SKM-1 (cell line): ENCODE data around the gene GPR158.

Experiments
- DNase-seq: peaks from one replicate; lab custom pipeline; 2025; ENCODE audit not compliant: unreplicated experiment; lab: John Stamatoyannopoulos, UW

Gene GPR158

DNA sequence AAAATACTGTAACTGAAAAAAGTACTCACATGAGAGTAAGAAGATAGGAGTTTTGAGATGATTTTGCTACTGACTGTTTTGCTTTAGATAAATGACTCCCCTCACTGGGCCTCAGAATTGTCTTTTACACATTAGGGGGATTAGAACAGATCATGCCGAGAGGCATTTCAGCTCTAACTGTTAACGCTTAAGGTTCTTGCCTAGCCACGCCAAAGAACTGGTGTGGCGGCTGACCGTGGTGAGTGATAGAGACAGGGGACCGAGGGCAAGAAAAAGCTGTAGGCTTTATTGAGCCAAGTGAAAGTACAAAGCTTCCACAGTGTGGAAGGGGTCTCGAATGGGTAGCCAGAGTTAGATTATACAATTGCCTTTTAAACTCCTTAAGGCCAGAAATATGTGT, 390.8 kb downstream of the GPR158 start:
- no peak for DNase-seq

DNA sequence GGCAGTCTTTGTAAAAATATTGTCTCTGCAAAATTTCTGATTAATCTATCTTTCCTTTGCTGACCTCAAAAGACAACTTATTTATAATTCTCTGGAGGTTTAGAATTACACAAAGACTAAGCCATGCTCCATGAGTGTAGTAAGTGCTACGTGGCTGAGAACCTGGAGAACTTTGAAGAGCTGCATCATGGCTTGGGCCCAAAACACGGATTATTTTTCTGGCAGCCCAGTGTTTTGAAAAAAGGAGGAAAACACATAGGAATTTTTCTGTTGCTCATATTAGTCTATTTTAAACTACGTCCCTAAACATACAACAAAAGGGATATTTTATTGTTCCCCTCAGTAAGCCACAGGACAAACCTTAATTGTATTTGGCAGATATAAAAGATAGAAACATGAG, 398.5 kb downstream of the GPR158 start:
- DNase-seq = no peak

DNA sequence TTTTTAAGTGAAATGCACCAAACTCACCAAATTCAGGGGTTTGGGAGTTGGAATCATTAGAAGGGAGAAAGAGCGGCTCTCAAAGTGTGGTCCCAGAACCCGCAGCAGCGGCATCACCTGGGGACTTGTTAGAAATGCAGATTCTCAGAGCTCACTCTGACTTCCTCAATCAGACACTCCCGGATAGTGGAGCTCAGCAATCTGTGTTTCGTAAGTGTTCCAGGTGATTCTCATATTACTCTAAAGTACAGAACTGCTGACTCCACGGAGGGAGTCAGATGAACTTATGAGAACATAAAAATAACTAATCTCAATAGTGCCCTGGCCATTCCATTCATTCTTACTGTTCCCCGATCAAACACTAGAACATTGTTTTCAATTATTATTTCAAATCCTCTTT, 400.5 kb downstream of the GPR158 start:
- no peak for DNase-seq

DNA sequence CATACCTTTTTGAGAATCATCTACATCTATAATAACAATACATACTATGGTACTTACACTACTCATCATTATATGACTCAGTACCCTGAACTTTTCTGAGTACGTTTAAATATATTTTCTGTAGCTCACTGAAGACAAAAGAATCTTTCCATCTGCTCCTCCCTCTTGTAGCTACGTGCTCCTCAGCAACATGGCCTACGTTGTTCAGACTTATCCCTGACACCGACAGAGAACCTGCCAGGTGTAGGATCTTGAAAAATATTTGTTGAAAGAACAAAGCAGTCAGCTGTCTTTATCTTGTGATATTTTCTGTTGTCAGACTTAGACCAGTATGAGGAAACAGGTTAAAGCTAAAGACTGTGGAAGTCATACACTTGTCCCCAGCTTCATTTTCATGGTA, 403.3 kb downstream of the GPR158 start:
- DNase-seq = no peak

DNA sequence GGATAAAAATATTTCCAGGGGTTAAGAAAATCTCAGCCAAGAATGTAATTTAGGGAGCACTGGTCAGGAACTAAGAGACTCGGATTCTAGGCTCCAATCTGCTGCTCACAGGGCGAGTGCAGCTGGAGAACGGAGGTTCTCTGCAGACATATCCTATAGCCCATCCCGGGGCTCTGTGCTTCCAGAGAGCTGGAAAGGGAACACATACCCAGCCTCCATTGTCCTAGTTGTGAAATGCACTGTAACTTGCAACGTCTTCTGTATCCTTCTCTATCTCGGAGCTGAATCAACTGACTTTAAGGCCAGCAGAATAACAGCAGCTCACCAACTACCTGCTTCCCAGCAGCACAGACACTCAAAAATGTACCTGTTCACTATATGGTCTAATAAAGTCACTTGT, 408.2 kb downstream of the GPR158 start:
- no peak for DNase-seq

DNA sequence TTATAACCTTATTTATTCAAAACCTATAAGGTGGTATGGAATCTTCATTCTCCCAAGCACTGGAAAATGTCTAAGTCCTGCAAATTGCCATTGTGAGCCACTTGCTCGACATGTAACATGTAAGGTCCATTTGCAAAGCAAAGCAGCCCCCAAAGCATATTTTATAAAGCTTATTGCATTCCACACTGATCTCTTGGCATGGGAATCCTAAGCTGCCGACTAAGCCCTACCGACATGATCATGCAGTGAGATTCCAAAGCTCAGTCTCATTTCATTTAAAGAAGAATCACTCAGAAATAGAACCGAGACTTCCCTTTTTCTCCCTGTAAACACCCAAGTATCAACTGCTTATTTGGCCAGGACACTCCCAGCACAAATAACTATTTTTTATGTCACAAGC, 425.9 kb downstream of the GPR158 start:
- no peak for DNase-seq

DNA sequence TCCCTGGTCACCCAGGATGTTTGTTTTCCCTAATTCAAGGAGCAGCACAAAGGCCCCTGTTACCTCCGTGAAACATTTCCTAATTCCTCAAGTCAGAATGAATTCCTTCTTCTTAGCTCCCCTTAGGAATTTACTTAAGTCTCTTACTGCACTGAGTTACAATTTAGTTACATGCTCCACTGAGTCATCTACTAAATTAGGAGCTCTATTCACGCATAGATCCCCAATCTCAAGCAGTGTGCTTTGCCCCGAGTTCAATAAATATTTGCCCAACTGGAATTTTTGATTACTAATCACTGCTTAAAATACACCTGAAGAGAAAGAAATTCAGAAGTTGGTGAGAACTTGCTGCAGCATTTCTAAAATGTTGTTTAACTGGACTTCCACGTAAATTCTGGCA, 429.8 kb downstream of the GPR158 start:
- no peak for DNase-seq

DNA sequence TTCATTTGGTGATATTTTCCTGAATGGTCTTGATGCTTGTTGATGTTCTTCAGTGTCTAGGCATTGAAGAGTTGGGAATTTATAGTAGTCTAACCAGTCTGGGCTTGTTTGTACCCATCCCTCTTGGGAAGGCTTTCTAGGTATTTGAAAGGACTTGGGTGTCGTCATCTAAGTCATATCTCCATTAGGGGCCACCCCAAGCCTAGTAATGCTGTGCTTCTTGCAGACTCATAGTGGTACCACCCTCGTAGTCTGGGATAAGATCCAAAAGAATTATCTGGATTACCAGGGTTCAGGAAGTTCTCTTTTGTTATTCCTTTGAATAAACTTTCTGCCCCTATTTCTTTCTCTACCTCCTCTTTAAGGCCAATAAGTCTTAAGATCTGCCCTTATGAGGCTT, 439.9 kb downstream of the GPR158 start:
- no peak for DNase-seq

DNA sequence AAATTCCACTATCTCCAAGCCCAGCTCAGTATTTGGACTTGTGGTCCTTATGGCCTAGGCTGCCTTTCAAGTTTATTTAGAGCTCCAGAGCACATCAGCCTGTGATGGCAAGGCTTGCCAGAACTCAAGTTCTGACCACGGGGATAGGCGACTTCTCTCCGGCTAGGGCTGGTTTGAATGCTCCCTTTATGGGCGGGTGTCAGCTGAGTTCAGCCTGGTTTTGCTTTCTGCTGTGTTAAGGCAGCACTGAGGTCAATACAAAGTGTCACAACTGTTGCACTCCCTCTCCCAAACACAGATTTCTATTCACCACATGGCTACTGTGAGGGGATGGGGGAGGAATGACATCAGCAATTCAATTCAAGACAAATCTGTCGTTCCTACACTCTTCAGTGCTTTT, 441.1 kb downstream of the GPR158 start:
- DNase-seq = no peak

DNA sequence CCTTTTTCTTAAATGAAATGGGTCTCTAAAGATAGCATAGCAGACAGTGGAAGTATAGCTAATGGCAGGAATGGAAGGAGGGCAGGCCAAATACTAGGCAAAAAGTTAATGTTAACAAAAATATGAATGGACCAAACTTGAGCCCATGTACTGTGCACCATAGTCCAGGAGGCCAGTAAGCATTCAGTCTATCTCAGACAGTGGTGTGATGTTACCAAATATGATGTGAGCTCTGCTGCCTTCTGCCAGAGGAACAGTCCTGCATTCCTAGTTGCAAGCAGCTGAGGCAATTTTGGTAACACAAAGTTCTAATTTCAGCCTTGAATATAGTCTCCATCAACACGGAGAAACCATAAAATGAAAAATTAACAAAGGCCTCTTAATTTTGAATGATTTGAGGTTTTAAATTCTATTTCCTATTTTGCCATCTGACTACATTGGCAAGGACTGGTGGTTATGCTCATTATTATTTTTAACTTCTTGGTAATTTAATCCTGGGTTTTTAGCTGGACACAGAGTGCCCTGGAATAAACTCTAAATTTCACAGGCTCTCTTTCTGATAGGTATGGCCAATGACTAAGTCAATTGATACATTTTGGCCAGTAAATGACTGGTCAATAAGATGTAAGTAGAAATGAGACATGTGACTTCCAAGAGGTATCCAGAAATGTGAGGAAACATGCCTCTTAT, 442.2 kb downstream of the GPR158 start:
- no peak for DNase-seq

DNA sequence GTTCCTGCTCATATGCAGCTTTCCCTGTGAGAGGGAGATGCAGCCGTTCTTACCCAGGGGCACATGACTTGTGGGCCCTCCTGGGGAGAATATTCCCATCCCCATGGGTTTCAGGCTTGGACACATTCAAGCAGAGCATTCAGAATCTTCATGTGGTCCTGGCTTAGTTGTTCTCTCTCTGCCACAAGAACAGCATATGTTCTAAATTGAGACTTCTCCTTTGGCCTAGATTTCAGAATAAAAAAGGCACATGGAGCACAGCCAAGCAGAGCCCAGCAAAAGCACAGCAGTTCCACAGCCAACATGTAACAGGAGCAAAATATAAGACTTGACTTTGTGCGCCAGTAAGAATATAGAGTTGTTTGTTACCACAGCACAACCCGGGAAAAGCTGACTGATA, 452.8 kb downstream of the GPR158 start:
- DNase-seq = no peak

DNA sequence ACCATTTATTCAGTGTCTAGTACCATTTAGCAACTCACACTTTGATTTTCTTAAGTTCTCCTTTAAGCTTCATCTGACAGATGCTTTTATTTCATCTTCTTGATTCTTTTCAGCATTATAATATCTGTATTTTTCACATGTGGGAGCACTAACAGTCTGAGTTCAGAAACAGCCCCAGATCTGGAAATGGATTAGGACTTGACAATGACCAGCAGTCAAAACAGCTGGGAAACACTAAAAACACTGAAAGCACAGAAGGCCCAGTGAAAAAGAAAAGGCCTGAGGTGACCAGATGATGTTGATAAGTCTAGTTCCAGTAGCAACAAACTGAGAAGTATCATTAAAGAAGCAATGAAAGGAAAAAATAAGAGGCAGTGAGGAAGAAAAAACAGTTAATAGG, 454.5 kb downstream of the GPR158 start:
- no peak for DNase-seq

DNA sequence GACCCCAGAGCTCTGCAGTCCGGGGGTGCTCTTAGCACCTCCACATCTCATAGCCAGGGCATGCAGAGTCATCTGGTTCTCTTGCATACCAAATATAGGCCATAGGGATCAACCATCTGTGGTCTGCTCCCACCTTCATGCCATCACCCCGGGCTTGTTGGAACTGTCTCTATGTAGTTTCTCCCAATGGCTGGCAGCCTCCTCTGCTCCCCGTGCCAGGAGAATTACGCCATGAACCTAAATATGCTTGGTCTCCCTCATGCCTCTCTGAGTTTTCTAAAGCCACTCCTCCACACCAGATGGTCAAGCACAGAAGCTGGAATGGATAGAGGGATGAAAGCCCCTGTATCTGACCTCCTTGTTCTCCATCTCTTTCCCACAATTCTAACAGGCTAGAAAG, 456.7 kb downstream of the GPR158 start:
- no peak for DNase-seq

DNA sequence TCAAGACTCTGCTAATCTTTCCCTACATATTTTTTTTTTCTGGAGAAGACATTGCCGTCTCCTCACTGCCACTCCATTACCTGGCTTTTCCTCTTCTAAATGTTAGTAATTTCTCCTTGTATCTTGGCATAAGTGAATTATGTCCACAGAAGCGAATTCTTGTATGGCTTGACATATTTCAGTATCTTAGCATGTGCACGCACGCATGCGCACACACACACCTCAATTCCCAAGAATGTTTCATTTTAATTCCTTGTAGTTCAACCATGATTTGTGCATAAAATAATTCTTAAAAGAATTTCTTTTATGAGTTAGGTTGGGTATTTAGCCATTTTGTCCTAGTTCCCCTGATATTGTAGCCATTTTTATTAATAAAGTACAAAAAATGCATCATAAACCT, 458.0 kb downstream of the GPR158 start:
- DNase-seq = no peak

DNA sequence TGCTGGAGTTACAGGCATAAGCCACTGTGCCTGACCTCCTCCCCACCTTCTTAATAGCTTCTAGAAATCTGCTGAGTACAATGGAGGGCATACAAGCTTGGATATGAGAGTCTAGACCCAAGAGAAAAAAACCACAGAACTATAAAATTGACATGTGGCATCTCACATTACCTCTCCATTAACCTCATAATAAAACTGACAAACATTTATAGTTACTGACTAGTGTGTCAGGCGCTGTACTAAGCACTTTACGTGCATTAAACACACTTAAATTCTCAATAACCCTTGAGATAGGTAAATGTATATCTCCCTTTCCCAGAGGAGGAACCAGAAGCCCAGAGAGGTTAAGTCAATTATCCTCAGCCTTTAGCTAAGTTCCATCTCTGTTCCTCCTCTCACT, 458.7 kb downstream of the GPR158 start:
- DNase-seq = no peak

DNA sequence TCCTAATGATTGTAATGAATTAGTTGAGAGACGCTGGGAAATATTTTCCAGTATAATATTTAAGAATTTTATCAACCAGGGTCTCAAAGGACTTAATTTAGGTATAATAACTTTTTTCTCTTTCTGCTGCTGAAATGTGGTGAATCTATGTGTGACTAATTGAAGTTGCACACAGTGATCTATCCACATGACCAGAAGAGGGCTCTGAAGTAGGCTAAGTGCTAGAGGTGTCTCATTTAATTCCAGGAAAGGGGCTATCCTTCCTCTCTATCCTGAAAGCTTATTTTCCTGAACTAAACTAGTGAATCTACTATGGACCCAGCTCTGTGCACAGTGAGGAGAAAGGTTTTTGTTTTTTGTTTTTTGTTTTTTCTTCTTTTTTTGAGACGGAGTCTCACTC, 464.8 kb downstream of the GPR158 start:
- DNase-seq = no peak

DNA sequence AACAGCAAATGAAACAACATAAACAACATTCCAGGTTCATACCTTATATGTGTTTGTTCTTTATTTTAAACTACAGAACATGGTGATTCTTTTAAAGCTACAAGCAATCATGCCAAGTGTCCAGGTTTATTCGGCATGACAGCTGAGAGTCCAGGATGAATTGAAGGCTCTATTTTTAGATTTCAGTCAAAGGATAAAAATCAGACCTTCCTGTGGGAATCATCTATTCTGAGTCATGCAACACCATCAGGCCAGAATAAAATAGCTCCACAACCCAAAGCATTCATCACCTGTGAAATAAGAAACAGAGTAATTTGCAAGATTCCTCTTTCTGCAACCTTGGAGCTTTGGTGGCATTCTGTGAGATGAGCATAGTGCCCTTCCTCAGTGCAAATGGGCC, 466.8 kb downstream of the GPR158 start:
- DNase-seq = no peak

DNA sequence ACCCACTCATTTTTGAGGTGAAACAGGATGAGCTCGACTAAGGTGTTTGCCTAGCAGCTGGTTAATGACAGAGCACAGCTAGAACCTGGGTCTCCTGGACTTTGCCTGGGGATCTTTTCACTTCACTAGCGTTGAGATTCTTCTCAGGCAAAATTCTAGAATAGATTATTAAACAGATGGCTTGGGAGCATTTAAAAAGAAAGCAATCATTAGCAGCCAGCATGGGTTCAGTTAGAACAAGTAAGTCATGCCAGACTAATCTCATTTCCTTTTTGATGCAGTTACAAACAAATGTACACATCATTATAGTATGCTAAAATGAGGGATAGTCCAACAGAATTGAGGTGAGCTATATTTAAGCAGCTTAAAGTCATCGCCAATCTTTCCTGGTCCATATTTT, 467.9 kb downstream of the GPR158 start:
- no peak for DNase-seq

DNA sequence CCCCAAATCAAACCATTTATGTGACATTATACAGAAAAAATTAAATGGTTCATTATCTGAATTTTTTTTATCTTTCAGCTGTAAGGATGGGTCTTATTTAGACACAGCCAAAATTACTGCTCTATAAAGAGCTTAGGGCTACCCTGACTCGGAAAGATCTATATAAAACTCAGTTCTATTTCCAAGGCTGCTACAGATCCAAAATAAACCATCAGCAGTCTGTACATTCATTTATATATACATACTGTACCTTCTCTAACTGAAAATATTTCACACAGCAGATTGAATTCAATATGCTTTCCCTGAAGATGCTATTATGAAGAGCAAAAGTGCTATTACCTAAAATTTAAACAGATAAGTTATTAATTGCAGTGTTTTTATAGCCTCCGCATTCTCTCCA, 471.6 kb downstream of the GPR158 start:
- no peak for DNase-seq

DNA sequence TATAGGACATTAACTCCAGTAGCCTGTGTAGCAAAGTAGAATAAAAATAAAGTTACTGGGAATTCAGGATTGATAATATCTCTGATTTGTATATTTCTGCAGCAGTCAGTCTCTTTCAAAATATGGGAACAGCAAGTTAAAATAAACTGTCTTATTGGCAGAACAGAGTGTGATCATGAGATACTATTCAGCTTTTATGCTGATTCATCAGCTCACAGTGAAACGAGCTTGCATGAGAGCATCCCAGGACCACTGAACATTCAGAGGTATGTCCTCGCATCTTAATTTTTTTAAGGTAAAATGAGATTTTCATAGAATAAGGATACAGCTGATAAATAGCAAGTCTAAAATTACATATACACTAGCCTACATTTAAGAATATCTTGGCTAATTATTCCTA, 476.7 kb downstream of the GPR158 start:
- no peak for DNase-seq
